Endodermal cell (in vitro differentiated cells): ENCODE measurements around the gene ARFGEF2. TPM values are rescaled to one million over a fixed set of nuclear protein-coding genes. Genes with fewer than 3 reads are reported as not detected.

ENCODE experiments used
- DNase-seq: peaks from one replicate; pipeline ENCODE4 v3.0.0-alpha.2; 2017
- H3K27ac ChIP-seq: 2 replicates; pipeline ENCODE4 v1.5.1; 2013; ENCODE audit warnings: mild to moderate bottlenecking, low read depth, low read length, moderate library complexity
- H3K27me3 ChIP-seq: 2 replicates; pipeline ENCODE4 v1.6.1; 2013; ENCODE audit warnings: mild to moderate bottlenecking, low read length, moderate library complexity; ENCODE audit not compliant: insufficient read depth, control insufficient read depth, poor library complexity, severe bottlenecking
- H3K36me3 ChIP-seq: 2 replicates; pipeline ENCODE4 v1.7.0; 2013; ENCODE audit warnings: mild to moderate bottlenecking, low read length, moderate library complexity; ENCODE audit not compliant: control insufficient read depth, insufficient read depth
- H3K4me1 ChIP-seq: one replicate; pipeline ENCODE4 v1.7.0; 2013; ENCODE audit warnings: low read length; ENCODE audit not compliant: control insufficient read depth, insufficient read depth
- H3K4me3 ChIP-seq: 2 replicates; pipeline ENCODE4 v1.5.1; 2013; ENCODE audit warnings: mild to moderate bottlenecking, low read length, moderate library complexity
- H3K9ac ChIP-seq: 2 replicates; pipeline ENCODE4 v1.6.1; 2013; ENCODE audit warnings: mild to moderate bottlenecking, low read length, moderate library complexity; ENCODE audit not compliant: poor library complexity, severe bottlenecking; ENCODE audit errors: extremely low read depth
- H3K9me3 ChIP-seq: 2 replicates; pipeline ENCODE4 v1.6.1; 2013; ENCODE audit warnings: mild to moderate bottlenecking, low read length, moderate library complexity; ENCODE audit not compliant: control insufficient read depth
- H3K27ac Mint-ChIP-seq: 2 replicates; pipeline ENCODE4 v1.8.0; 2020; ENCODE audit warnings: mixed read lengths
- H3K27me3 Mint-ChIP-seq: 2 replicates; pipeline ENCODE4 v1.8.0; 2021; ENCODE audit warnings: mild to moderate bottlenecking, mixed read lengths; ENCODE audit not compliant: insufficient read depth
- H3K36me3 Mint-ChIP-seq: 2 replicates; pipeline ENCODE4 v1.8.0; 2020; ENCODE audit warnings: low read depth, mixed read lengths
- H3K4me1 Mint-ChIP-seq: 2 replicates; pipeline ENCODE4 v1.8.0; 2020; ENCODE audit warnings: mixed read lengths
- H3K4me3 Mint-ChIP-seq: 2 replicates; pipeline ENCODE4 v1.8.0; 2020; ENCODE audit warnings: mild to moderate bottlenecking, moderate library complexity, mixed read lengths
- H3K9me3 Mint-ChIP-seq: 2 replicates; pipeline ENCODE4 v1.8.0; 2020; ENCODE audit warnings: mild to moderate bottlenecking, mixed read lengths
- CTCF ChIP-seq: fragments of 200-600 bp; sonication (generic); conservative IDR thresholded peaks from 2 replicates; pipeline ENCODE4 v1.5.0; 2021; ENCODE audit warnings: antibody characterized with exemption, mild to moderate bottlenecking
- WGBS, 2 experiments: methylation state at CpG; one replicate each; pipeline versions ENCODE4 v1.1.5 to v1.1.7; 2013; ENCODE audit warnings: missing lambda C conversion rate in 2 of 2, mixed read lengths in 1 of 2; ENCODE audit not compliant: insufficient coverage in 1 of 2, insufficient read length in 1 of 2; 5-methylcytosine and 5-hydroxymethylcytosine counted together
- total RNA-seq, 2 donors: library from RNA; stranded (reverse); fragmentation: NEBNext Ultra II Directional in 1 of 2; extraction: Animal tissue kit (Norgen Biotek cat#: 25700) in 1 of 2; gene quantifications; 2 replicates in 1 of 2; 3 replicates in 1 of 2; pipeline ENCODE4 v1.2.1, GENCODE V29; 2021

Gene ARFGEF2
- total RNA-seq, 2 donors from 2014 or later = 23.6 to 29.4 TPM

GRCh38 chr20:49032455-49032854, 110.9 kb downstream of the ARFGEF2 start:
- Histone ChIP-seq H3K9ac (no peak overlapping the region), H3K9me3 (no peaks in the 10 kb centered on the region), H3K27ac (no peak overlapping the region), H3K36me3 (peaks cover 70% of the 10 kb centered on the region), H3K27me3 (no peaks in the 10 kb centered on the region), H3K4me3 (no peak overlapping the region), H3K4me1 (no peaks in the 10 kb centered on the region)
- Mint-ChIP-seq H3K27me3 (no peaks in the 10 kb centered on the region), H3K9me3 (no peaks in the 10 kb centered on the region), H3K4me3 (no peak overlapping the region), H3K27ac (no peak overlapping the region), H3K36me3 (peaks cover 44% of the 10 kb centered on the region), H3K4me1 (no peaks in the 10 kb centered on the region)
- DNase-seq = peak; percentile 8
- no peak for TF ChIP-seq CTCF
- 86 to 92% methylated on average over 5 to 8 of the region's 8 CpGs for WGBS, 2 experiments

- Histone ChIP-seq H3K4me1 (no peaks in the 10 kb centered on the region), H3K27me3 (no peaks in the 10 kb centered on the region), H3K9me3 (no peaks in the 10 kb centered on the region), H3K27ac (no peak overlapping the region), H3K9ac (no peak overlapping the region), H3K36me3 (peaks cover 54% of the 10 kb centered on the region), H3K4me3 (no peak overlapping the region)
- TF ChIP-seq CTCF = no peak
- WGBS, 2 experiments = 96 to 100% methylated on average over 5 to 7 of the region's 7 CpGs
- H3K27me3 Mint-ChIP-seq = no peaks in the 10 kb centered on the region
- H3K36me3 Mint-ChIP-seq = peaks cover 31% of the 10 kb centered on the region
- no peaks in the 10 kb centered on the region for H3K9me3 Mint-ChIP-seq
- DNase-seq = peak; percentile 22
- H3K4me1 Mint-ChIP-seq = no peaks in the 10 kb centered on the region
- H3K27ac Mint-ChIP-seq = no peak overlapping the region
- no peak overlapping the region for H3K4me3 Mint-ChIP-seq
Observed at GRCh38 chr20:49034070-49034732, 112.7 kb downstream of the ARFGEF2 start.

GRCh38 chr20:49037962-49038387, 116.5 kb downstream of the ARFGEF2 start:
- H3K36me3 ChIP-seq = peaks cover 36% of the 10 kb centered on the region
- H3K9me3 ChIP-seq = no peaks in the 10 kb centered on the region
- Mint-ChIP-seq H3K27me3 (no peaks in the 10 kb centered on the region), H3K27ac (peak overlapping the region; percentile 31), H3K9me3 (no peaks in the 10 kb centered on the region), H3K4me3 (no peak overlapping the region), H3K4me1 (no peaks in the 10 kb centered on the region), H3K36me3 (peaks cover 17% of the 10 kb centered on the region)
- H3K4me1 ChIP-seq = no peaks in the 10 kb centered on the region
- no peak overlapping the region for H3K9ac ChIP-seq
- no peaks in the 10 kb centered on the region for H3K27me3 ChIP-seq
- no peak overlapping the region for H3K27ac ChIP-seq
- no peak for TF ChIP-seq CTCF
- H3K4me3 ChIP-seq = no peak overlapping the region
- peak; percentile 20 for DNase-seq
- 95 to 97% methylated on average over 3 of the region's 3 CpGs for WGBS, 2 experiments
